Stimulated activated CD8-positive, alpha-beta memory T cell treated with anti-CD3 and anti-CD28 coated beads, Interleukin-4, amount 100 ng/mL, for 24 hours (primary cell): ENCODE measurements around the gene ACOD1.
"Not testable (repeated sequence)": the region's sequence is repeated elsewhere in the genome, so short reads cannot be mapped to it uniquely, and the experiment has no call there.

Experiments used
- DNase-seq: peaks from one replicate; pipeline ENCODE4 v3.0.0-alpha.2; 2020; ENCODE audit warnings: low read depth

ACOD1 gene

DNA sequence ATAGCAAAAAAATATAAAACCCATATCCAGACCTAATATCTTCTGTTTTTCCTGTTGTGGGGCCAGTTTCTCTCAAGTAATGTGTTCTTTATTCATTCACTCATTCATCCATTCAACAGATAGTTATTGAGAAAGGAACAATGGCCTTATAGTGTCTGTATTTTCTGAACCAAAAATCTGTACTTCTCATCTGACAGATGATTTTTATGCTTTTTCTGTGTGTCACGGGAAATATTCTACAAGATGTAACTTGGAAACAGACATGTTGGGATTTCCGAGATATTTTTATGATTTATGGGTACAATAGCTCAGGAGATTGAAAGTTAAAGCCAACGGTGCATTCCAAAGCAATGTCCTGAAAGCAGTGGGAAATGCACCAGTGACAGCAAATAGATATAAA lies 5.7 kb downstream of the ACOD1 start:
- no peak for DNase-seq

GRCh38 chr13:76954538-76954937 lies 6.2 kb downstream of the ACOD1 start:
- DNase-seq, result no peak

DNA sequence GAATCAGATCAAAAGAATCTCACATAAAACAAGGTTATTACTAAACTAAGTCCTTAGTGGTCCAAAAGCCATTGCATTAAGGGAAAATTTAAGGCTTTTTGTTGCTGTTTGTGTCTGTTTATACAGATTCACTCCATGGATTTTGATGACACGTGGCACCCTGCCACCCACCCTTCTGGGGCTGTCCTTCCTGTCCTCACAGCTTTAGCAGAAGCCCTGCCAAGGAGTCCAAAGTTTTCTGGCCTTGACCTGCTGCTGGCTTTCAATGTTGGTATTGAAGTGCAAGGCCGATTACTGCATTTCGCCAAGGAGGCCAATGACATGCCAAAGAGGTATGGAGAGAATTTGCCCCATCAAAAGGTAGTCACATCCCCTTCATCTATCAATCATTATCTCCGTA lies 6.9 kb downstream of the ACOD1 start:
- DNase-seq, result no peak

- DNase-seq, result no peak
Observed at GRCh38 chr13:76955661-76956060, 7.3 kb downstream of the ACOD1 start.

DNA sequence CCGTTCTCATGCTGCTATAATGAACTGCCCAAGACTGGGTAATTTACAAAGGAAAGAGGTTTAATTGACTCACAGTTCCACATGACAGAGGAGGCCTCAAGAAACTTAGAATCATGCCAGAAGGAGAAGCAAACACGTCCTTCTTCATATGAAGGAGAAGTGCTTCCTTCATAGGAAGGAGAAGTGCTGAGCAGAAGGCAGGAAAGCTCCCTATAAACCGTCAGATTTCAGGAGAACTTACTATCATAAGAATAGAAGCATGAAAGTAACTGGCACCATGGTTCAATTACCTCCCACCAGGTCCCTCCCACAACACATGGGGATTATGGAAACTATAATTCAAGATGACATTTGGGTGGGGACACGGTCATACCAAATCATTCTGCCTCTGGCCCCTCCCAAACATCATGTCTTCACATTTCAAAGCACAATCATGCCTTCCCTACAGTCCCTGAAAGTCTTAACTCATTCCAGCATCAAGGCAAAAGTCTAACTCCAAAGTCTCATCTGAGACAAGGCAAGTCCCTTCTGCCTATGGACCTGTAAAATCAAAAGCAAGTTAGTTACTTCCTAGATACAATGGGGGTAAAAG lies 10.6 kb downstream of the ACOD1 start:
- DNase-seq, result no peak

DNA sequence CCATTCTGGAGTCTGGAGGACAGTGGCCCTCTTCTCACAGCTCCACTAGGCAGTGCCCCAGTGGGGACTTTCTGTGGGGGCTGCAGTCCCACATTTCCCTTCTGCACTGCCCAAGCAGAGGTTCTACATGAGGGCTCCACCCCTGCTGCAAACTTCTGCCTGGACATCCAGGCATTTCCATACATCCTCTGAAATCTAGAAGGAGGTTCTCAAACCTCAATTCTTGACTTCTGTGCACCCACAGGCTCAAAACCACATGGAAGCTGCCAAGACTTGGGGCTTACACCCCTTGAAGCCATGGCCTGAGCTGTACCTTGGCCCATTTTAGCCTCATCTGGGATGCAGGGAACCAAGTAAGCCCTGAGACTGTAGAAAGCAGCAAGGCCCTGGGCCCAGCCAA lies 11.4 kb downstream of the ACOD1 start:
- not testable (repeated sequence) for DNase-seq

GRCh38 chr13:76965759-76966421 lies 17.6 kb downstream of the ACOD1 start:
- no peak for DNase-seq

DNA sequence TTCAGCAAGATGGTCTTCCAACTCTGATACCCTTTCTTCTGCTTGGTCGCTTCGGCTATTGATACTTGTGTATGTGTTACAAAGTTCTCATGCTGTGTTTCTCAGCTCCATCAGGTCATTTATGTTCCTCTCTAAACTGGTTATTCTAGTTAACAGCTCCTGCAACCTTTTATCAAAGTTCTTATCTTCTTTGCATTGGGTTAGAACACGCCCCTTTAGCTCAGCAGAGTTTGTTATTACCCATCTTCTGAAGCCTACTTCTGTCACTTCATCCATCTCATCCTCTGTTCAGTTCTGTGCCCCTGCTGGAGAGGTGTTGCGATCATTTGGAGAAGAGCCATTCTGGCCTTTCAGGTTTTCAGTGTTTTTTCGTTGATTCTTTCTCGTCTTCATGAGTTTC lies 18.7 kb downstream of the ACOD1 start:
- DNase-seq, result no peak

GRCh38 chr13:76968041-76968440 lies 19.7 kb downstream of the ACOD1 start:
- no peak for DNase-seq

GRCh38 chr13:76969488-76970365 lies 21.4 kb downstream of the ACOD1 start:
- no peak for DNase-seq

GRCh38 chr13:76971215-76971614 lies 22.9 kb downstream of the ACOD1 start:
- no peak for DNase-seq

DNA sequence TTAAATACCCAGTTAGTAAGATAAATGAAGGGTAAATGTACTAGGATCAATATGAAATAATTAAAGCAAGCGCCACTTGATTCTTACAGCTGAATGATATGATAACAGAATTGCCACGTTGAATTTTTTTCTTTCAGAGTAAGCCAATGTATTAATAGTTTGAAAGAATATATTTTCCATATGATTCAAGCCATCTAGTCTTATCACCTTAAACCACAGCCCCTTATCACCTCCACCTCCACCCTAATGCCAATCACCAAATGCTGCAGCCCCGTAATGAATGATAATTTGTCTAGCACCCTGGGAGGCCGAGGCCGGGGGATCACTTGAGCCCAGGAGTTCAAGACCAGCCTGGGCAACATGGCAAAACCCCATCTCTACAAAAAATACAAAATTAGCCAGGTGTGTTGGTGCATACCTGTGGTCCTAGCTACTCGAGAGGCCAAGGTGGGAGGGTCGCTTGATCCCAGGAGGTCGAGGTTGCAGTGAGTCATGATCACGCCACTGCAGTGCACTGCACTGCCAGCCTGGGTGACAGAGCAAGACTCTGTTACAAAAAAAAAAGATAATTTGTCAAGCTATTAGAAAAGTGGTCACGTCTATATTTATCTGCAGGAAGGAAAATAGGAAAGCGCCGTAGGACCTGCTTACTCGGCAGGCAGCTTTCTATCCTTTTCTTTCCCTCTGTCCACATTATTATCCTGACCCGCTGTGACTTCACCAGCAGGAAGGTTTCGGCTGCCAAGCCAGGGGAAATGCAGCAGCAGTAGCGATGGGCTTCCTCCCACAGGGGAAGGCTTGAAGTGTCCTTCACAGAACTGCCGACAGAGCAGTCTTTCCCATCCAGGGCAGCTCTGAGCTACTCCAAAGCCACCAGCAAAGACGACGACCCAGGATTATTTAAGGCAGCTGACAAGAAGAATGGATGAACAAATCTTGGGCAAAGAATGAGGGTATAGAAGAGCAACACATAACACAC lies 23.8 kb downstream of the ACOD1 start:
- DNase-seq, result no peak

DNA sequence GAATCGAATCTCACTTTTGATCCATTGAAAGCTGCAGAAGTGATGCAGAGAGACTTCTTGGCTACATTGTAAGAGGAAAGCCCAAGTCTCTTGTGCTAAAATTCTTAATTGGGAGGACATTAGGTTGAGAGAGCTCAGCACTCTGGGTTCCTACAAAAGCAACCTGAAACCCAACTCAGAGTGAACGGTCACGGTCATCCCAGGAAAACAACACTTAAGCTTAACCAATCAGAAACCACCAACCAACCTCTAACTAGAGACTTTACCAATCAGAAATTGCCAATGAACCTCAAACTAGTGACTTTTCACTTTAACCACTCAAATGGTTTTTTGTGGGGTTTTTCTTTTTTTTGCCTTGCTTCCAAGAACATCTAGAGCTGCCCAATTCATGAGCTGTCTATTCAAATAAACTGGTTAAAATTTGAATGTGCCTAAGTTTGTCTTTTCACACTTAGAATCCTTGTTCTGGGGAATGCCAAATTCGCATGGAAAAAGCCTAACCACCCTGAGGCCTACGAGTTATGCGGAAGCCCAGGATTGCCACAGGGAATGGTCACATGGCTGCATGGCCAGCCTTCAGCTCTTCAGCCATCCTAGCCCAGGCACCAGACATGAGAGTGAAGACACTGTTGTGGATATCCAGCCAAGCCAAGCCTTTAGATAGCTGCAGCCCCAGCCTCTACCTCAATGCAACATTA lies 25.8 kb downstream of the ACOD1 start:
- no peak for DNase-seq

DNA sequence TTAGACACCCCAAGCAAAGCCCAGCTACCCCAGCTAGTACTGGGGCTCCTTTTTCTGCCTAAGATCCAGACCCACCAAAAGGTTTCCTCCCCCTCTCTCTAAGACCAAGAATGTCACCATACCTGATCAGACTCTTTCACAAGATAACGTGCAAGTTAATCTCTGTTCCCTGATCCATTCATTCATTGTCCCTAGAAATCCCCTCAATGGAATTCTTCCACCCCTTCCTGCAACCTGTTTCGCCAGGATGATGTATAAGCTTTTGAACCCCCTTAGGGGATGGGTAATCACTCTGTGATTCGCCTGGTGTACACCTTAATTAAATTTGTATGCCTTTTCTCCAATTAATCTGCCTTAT lies 26.3 kb downstream of the ACOD1 start:
- no peak for DNase-seq

DNA sequence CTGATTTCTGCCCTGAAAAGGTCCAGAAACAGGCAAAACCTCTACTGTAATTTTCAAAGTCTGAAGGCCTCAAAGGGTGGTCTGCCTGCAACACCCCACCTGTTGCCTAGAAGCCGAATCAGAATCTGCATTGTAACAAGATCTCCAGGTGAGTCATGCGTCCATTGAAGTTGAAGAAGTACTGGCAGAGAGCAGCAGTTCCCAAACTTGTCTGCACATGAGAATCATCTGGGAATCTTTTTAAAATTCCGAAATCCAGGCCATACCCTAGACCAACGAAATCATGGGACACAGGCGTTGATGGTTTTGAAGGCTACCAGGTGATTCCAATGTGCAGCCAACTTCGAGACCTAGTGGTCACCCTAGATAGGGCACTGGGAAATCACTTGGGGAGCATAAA lies 27.6 kb downstream of the ACOD1 start:
- no peak for DNase-seq

- DNase-seq, result no peak
Observed at GRCh38 chr13:76976490-76976889, 28.2 kb downstream of the ACOD1 start.

DNA sequence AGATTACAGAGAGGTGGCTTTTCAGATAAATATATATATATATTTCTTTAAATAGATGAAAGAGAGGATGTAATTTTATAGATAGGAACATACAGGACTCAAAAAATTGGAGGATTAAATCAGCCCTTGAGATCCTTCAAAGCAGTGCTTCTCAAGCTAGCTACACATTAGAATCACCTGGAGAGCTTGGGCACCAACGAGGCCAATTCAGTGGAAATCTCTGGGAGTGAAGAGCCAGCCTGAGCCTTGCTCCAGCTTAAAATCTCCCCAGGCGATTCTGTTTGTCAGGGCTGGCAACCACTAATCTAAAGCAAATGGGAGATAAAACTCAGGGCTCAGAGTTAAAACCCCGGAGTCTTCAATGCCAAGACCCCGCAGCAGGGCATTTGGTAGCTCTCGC lies 28.6 kb downstream of the ACOD1 start:
- no peak for DNase-seq

DNA sequence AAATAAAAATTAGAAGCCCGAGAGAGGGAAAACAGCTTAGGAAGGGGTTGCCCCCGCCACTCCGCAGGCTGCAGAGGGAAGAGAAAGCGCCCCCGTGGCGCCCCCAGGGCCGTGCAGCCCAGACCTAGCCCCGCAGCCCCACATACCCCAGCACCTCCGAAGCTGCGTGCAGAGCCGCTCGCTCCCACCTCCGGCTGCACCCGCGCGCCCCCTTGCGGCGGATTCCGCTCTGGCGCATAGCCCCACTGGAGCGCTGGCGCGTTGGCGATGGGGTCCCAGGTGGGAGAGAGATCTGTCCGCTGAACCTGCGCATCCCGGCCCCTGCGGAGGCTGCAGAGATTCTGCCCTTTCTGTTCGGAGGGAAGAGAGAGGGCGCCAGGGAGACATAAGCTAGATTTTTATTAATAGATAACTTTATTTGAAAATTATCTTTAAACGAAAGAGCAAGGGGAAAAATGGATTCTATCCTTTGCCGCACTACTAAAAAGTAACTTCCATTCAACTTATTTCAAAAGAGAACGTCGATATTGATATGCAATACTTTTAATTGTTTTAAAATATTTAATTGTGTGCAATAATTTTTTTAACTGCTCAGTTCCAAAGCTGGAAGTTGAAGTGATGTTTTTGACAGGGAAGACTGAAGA lies 31.9 kb downstream of the ACOD1 start:
- peak; percentile 83 for DNase-seq

- DNase-seq, result no peak
Observed at GRCh38 chr13:76982061-76982460, 33.8 kb downstream of the ACOD1 start.

GRCh38 chr13:76983676-76984075 lies 35.4 kb downstream of the ACOD1 start:
- no peak for DNase-seq

- DNase-seq, result peak; percentile 64
Observed at GRCh38 chr13:76991432-76991795, 43.1 kb downstream of the ACOD1 start.
